Stimulated activated CD4-positive, alpha-beta T cell treated with anti-CD3 and anti-CD28 coated beads, Interleukin-15, amount 100 ng/mL, for 48 hours (primary cell): Measurements from ENCODE around the gene RDH11.

Source experiments
- DNase-seq, 2 donors: peaks; one replicate each; pipeline ENCODE4 v3.0.0-alpha.2; 2020; ENCODE audit warnings: low read depth in 2 of 2

RDH11 gene

DNA sequence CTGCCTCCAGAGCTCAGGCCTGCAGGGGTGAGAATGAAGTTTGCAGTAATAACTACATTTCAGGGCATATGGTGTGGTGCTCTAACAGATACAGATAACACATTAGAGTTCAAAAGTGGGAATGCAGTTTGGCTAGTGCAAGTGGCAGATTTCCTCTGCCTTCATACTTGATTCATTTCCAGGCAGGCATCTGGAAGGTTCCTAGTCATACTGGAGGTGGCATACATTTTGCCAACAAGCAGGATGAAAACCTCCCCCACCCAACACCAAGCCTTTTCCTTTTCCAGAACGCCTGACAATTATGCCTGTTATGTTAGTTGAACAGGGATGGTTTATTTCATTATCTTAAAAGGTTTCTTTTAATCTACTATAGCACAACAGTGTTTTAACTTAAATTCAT is 45.4 kb downstream of the RDH11 start:
- no peak for DNase-seq

DNA sequence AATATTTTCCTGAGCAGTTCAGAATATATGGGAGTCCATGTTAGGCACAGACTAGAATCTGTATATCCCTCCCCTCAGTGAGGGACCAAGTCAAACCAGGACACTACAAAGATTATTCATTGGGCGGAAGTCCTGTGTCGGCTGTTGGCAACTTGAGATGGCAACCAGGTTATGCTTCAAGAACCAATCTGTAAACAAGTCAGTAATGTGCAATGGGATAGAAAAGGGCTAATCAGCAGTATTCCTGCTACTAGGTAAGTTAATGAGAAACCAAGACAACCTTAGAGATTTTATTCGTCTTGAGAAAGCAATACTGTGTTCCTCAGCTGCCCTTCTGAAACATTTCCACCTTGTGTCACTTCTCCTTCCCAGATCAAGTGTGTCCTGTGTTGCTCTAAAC is 49.4 kb downstream of the RDH11 start:
- no peak for DNase-seq

DNA sequence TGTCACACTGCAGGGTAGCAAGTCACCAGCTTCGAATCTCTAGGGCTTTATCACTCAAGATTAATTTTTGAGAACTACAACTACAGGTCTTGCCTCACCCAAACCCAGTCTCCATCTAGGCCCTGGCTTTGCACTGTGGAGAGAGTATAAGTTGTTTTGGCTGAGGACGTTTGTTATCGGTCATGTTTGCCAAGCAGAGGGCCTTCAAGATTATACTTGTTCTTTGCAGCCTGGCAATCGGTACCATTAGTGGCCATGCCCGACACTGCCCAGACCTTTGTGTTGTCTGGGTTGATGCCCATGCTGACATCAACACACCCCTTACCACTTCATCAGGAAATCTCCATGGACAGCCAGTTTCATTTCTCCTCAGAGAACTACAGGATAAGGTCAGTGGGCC is 50.1 kb downstream of the RDH11 start:
- no peak for DNase-seq

DNA sequence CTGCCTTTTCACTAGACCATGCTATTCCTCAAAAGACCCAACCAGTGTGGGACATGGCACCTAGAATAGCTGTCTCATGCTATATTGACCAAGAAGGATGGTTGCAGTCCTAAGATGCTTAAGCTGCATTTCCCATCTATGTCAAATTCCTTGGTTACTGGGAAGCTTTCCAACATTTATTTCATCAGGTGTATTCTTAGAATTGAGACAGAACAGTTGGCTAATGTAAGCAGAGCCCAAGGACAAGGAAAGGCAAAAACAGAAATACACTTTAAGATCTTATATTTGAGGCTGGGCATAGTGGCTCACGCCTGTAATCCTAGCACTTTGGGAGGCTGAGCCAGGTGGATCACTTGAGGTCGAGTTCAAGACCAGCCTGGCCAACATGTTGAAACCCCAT is 51.1 kb downstream of the RDH11 start:
- DNase-seq, result no peak

DNA sequence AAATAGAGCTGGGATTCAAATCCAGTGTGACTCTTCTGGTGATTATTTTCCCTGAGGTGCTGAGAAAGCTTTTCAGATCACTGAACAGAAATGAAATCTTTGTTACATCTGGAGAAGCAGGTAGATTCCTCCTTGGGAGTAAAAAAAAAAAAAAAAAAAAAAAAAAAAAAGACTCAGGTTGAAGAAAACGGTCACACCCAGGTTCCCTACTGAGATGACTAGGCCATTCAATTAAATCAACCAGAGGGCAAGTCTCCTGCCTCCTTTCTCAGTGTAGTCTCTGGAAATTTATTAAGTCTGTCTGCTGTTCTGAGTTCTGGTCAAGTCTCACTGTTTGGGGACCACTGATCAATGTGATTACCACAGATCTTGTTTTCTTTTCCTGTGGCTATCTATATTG is 51.9 kb downstream of the RDH11 start:
- DNase-seq, result no peak

DNA sequence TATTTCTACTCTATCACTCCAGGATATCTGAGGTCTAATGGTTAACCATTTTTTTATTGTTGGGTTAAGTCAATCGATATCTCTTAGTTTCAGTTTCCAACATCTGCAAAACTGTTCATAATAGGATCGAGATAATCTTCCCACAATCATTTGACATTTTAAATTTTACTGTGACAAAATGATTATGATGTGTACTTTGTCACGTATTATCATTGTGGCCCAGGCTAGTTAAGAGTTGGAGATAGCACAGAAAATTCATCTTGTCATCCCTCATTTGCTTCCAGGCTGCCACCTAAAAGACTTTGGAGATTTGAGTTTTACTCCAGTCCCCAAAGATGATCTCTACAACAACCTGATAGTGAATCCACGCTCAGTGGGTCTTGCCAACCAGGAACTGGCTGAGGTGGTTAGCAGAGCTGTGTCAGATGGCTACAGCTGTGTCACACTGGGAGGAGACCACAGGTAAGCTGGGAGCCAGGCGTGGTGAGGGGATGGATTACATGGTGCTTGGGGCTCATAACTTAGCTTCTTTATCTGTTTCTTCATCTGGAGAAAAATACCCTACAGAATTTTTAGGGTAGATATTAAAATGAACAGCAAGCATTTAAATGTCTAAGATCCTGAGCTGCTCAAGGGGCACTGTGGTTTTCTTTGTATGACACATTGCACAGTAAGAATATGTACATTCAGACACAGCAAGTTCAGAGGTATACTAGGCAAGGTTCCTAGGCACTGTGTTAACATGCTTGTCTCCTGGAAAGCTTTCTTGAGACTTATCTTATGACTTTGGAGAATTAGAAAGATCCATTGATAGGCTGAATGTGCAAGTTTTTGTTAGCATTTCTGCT is 53.4 kb downstream of the RDH11 start:
- no peak for DNase-seq

DNA sequence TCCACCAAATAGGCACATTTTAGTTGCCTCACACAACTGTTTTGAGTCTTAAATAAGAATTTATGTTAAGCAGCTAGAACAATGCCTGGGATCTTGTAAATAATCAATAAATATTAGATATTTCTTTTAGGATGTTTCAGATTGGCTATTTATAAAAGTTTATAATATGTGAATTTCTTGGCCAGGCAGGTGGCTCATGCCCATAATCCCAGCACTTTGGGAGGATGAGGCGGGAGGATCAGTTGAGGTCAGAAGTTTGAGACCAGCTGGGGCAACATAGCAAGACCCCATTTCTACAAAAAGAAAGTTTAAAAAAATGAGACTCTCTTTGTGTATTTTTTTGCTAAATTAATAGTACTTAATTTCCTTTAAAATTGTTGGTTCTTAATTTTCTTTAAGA is 54.1 kb downstream of the RDH11 start:
- DNase-seq, result no peak

DNA sequence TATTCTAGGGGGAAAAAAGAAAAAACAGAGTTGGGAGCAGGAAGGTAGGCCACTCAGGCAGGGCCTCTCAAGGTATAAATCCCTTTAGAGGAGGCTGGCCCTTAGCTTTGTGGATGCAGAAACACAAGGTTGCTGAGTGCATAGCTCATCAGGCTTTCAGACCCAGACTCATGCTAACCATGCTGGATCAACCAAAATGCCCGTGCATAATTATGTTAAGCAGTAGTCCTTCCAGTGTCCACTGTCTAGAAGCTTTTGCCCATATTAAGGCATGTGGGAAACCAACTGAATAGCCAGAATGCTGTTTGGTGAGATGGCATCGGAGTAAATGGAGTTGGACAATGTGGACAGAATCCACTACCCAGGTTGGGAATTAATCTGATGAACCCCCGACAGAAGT is 56.9 kb downstream of the RDH11 start:
- no peak for DNase-seq

DNA sequence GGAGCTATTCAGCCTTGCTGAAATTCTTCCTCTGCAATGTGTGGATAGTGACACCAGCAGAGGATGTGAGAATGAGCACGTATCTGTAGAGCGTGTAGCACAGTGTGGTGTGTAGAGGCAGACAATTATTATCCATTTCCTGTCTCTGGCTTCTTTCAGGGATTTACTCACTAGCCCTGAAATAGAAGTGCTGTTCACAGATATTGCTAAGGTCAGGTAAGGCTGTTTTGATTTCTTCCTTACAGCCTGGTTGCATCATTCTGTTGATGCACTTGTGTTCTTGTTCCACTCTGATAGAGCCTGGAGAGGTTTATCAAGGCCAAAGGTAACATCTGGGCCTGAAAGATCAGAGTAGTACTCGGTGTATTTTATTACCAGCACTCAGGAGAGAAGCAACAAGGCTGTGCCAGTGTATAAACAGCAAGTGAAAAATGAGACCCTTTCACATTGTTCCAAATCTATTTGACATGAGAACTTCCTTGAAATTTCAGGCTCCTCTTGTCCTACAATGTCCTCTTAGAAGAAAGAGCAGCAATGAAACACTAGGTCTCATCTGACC is 59.1 kb downstream of the RDH11 start:
- no peak for DNase-seq

DNA sequence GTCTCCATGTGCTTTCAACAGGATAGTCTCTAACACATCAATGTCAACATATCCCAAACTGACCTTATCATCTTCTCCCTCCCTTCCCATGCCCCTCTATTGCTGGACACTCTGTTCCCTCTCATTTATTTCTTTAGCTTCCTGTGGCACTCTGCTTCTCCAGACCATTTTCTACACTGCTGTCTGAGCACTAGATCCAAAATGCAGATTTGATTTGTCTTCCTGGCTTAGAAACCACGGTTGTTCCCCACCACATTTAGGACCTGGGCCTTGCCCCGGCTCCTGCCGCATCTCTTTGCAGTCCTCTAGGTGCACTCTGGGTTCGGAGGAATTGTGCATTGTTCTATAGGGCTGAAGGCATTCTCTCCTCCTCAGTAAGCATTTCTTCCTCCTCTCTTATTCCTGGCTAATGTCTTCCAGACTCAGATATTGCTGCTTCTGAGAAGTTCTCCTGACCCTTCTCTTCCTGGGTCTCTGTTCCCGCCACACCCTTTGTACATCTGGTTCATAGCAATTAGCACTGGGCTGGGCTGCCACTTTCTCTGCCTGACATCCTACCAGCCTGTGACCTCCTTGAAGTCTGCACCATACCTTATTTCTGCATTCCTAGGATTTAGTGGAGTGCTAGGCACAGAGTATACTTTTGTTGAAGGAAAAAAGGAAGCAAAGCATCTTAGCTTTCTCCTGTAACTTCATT is 62.0 kb downstream of the RDH11 start:
- no peak for DNase-seq

DNA sequence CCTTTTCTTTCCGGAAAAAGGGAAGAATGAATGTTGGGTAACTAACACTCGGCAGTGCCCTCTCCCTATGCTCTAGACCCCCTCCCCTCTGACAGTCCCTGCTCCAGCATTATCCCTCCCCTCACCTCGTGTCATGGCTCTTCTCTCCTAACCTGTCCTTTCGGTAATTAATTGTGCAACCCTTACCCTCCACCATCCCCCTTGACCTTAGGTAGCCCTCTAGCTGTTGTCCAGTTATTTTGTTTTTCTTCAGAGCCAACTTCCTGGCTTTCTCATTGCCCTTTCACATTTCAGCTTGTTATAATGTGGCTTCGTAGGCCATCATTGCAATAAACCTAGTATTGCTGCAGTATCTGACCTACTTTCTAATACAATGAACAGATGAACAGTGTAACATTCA is 64.6 kb downstream of the RDH11 start:
- no peak for DNase-seq

DNA sequence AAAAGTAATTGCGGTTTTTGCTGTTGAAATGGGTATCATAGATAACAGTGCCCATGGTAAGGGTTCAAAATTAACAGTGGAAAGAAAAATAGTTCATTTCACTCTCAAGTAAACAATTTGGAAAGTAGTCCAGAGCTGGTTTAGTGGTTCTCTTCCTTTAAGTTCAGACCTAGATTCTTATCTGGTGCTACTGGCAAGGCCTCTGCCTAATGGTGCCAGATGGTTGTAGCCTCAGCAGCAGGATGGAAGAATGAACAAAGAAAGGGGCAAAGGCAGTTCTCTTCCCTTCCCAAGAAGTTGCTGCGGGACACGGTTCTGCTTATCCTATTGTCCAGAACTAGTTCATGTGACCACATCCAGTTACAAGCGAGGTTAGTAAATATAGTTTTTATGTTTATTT is 65.4 kb downstream of the RDH11 start:
- no peak for DNase-seq

DNA sequence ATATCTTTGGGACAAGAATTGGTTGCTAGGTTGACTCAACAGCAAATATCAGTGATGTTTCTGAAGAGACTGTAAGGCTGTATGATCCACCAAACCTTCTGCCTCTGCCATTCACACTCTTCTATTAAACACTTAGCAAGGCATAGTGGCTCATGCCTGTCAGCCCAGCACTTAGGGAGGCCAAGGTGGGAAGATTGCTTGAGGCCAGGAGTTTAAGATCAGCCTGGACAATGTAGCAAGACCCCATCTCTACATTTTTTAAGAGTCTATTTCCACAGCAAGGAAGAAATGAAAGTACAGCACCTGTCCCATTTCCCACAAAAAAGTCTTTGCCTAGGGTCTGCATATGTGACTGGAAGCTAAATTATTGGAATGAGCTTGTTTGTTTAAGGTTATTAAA is 68.0 kb downstream of the RDH11 start:
- DNase-seq, result no peak
